KMS-11 (cell line): Measurements from ENCODE around the gene CACNA1I.

Experiments used
- H2AFZ ChIP-seq: fragments of 200-600 bp; sonication (generic); 2 replicates; pipeline ENCODE4 v1.6.1; 2016; ENCODE audit warnings: antibody characterized with exemption, mixed run types, low read depth
- H3K27ac ChIP-seq: fragments of 200-600 bp; sonication (generic); 2 replicates; pipeline ENCODE4 v1.6.1; 2016; ENCODE audit warnings: mild to moderate bottlenecking, mixed run types
- H3K27me3 ChIP-seq: fragments of 200-600 bp; sonication (generic); 2 replicates; pipeline ENCODE4 v1.6.1; 2017; ENCODE audit warnings: mild to moderate bottlenecking, low read depth, mixed run types, moderate library complexity; ENCODE audit not compliant: insufficient read depth
- H3K36me3 ChIP-seq: fragments of 200-600 bp; sonication (generic); 2 replicates; pipeline ENCODE4 v1.6.1; 2017; ENCODE audit warnings: mild to moderate bottlenecking, mixed run types; ENCODE audit not compliant: insufficient read depth
- H3K4me1 ChIP-seq: fragments of 200-600 bp; sonication (generic); 2 replicates; pipeline ENCODE4 v1.6.1; 2016; ENCODE audit warnings: mild to moderate bottlenecking, low read depth, mixed run types; ENCODE audit not compliant: poor library complexity, severe bottlenecking
- H3K4me2 ChIP-seq: fragments of 200-600 bp; sonication (generic); 2 replicates; pipeline ENCODE4 v1.7.0; 2016; ENCODE audit warnings: mild to moderate bottlenecking, mixed run types
- H3K4me3 ChIP-seq: fragments of 200-600 bp; sonication (generic); IDR thresholded peaks from 2 replicates; pipeline ENCODE4 v1.6.1; 2017; ENCODE audit warnings: low read depth, low read length, mixed read lengths; ENCODE audit not compliant: insufficient read depth
- H3K79me2 ChIP-seq: fragments of 200-600 bp; sonication (generic); 2 replicates; pipeline ENCODE4 v1.6.1; 2016; ENCODE audit warnings: low read depth, mixed run types; ENCODE audit not compliant: insufficient read depth
- H3K9ac ChIP-seq: fragments of 200-600 bp; sonication (generic); 2 replicates; pipeline ENCODE4 v1.6.1; 2016; ENCODE audit warnings: mild to moderate bottlenecking, mixed run types
- H4K20me1 ChIP-seq: fragments of 200-600 bp; sonication (generic); 2 replicates; pipeline ENCODE4 v1.6.1; 2016; ENCODE audit warnings: mild to moderate bottlenecking, mixed run types; ENCODE audit not compliant: insufficient read depth
- CTCF ChIP-seq: fragments of 200-600 bp; sonication (generic); conservative IDR thresholded peaks from 2 replicates; pipeline ENCODE4 v1.6.1; 2017; ENCODE audit warnings: low read depth, mild to moderate bottlenecking, antibody characterized with exemption, low read length, moderate library complexity, mixed read lengths

The CACNA1I gene

GRCh38 chr22:39580795-39581194 lies 10.2 kb downstream of the CACNA1I start:
- no peak overlapping the region for H3K9ac ChIP-seq
- no peak for TF ChIP-seq CTCF

GRCh38 chr22:39581303-39581702 lies 10.8 kb downstream of the CACNA1I start:
- peaks cover 64% of the 10 kb centered on the region for H3K27me3 ChIP-seq
- no peaks in the 10 kb centered on the region for H3K36me3 ChIP-seq
- TF ChIP-seq CTCF, result no peak
- no peak overlapping the region for H3K9ac ChIP-seq
- H2AFZ ChIP-seq, result no peak overlapping the region
- H3K27ac ChIP-seq, result no peak overlapping the region
- H4K20me1 ChIP-seq, result no peaks in the 10 kb centered on the region
- no peak overlapping the region for H3K4me3 ChIP-seq
- no peak overlapping the region for H3K4me2 ChIP-seq
- no peaks in the 10 kb centered on the region for H3K79me2 ChIP-seq
- H3K4me1 ChIP-seq, result no peaks in the 10 kb centered on the region

More at GRCh38 chr22:39580795-39581194, 10.2 kb downstream of the CACNA1I start:
- H2AFZ ChIP-seq, result no peak overlapping the region
- no peak overlapping the region for H3K27ac ChIP-seq
- H3K27me3 ChIP-seq, result peaks cover 68% of the 10 kb centered on the region
- H3K4me1 ChIP-seq, result no peaks in the 10 kb centered on the region
- H3K79me2 ChIP-seq, result no peaks in the 10 kb centered on the region
- no peak overlapping the region for H3K4me3 ChIP-seq
- H3K36me3 ChIP-seq, result no peaks in the 10 kb centered on the region
- no peaks in the 10 kb centered on the region for H4K20me1 ChIP-seq
- H3K4me2 ChIP-seq, result no peak overlapping the region

GRCh38 chr22:39583066-39583667 lies 12.6 kb downstream of the CACNA1I start:
- Histone ChIP-seq H3K36me3 (no peaks in the 10 kb centered on the region), H3K4me3 (no peak overlapping the region), H3K27me3 (peaks cover 52% of the 10 kb centered on the region), H3K4me2 (no peak overlapping the region), H4K20me1 (no peaks in the 10 kb centered on the region), H3K4me1 (no peaks in the 10 kb centered on the region), H2AFZ (no peak overlapping the region), H3K79me2 (no peaks in the 10 kb centered on the region), H3K27ac (no peak overlapping the region), H3K9ac (no peak overlapping the region)
- TF ChIP-seq CTCF, result no peak

- no peaks in the 10 kb centered on the region for H3K36me3 ChIP-seq
- TF ChIP-seq CTCF, result no peak
- no peaks in the 10 kb centered on the region for H3K4me1 ChIP-seq
- H3K79me2 ChIP-seq, result no peaks in the 10 kb centered on the region
- H3K4me2 ChIP-seq, result no peak overlapping the region
- H4K20me1 ChIP-seq, result no peaks in the 10 kb centered on the region
- no peak overlapping the region for H2AFZ ChIP-seq
- H3K9ac ChIP-seq, result no peak overlapping the region
- H3K4me3 ChIP-seq, result no peak overlapping the region
- H3K27ac ChIP-seq, result no peak overlapping the region
- peaks cover 53% of the 10 kb centered on the region for H3K27me3 ChIP-seq
Observed at GRCh38 chr22:39589875-39590274, 19.3 kb downstream of the CACNA1I start.
